NCI-H2171 (cell line): Measurements from ENCODE around the gene STARD3NL.
"Not testable (repeated sequence)": the region's sequence is repeated elsewhere in the genome, so short reads cannot be mapped to it uniquely, and the experiment has no call there.

Source experiments
- DNase-seq: peaks from one replicate; lab custom pipeline; 2025; lab: John Stamatoyannopoulos, UW

The STARD3NL gene

DNA sequence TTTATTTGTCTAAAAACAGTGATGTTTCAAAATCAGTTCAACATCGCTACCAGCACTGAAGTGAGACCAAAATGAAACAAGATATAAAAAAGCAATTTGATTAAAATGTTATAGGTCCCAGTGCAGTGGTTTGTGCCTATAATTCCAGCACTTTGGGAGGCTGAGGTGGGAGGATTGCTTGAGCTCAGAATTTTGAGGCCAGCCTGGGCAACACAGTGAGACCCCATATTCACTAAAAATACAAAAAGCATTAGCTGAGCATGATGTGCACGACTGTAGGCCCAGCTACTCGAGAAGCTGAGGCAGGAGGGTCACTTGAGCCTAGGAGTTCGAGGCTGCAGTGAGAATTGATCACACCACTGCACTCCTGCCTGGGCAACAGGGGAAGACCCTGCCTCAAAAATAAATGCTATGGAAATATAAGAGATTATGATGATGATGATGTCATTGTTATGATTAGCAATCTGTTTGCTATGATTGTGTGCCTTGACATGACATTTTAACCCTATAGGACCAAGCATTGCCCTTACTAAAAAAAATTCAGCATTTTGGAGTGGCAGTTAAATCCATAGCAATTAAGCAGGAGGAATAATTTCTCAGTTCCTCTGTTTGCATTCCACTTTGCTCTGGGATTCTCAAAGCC is 91.8 kb downstream of the STARD3NL start:
- DNase-seq, result not testable (repeated sequence)

DNA sequence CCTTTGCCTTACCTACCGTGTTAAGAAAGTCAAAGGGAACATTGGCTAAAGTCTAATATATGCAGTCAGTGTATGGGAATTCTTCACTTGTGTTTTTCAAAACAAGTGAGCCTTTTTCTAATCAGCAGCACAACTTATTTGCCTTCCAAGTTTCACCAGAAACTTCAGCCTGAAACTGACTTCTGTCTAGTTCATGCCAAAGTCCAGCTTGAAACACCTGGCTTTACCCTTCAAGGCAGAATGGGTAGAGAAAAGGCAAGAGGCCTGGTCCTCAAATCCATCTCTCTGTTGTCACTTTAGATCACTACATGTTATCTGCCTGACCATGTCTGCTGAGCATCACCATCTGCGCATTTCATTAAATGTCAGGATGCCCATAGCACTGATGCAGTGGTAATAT is 92.4 kb downstream of the STARD3NL start:
- not testable (repeated sequence) for DNase-seq

DNA sequence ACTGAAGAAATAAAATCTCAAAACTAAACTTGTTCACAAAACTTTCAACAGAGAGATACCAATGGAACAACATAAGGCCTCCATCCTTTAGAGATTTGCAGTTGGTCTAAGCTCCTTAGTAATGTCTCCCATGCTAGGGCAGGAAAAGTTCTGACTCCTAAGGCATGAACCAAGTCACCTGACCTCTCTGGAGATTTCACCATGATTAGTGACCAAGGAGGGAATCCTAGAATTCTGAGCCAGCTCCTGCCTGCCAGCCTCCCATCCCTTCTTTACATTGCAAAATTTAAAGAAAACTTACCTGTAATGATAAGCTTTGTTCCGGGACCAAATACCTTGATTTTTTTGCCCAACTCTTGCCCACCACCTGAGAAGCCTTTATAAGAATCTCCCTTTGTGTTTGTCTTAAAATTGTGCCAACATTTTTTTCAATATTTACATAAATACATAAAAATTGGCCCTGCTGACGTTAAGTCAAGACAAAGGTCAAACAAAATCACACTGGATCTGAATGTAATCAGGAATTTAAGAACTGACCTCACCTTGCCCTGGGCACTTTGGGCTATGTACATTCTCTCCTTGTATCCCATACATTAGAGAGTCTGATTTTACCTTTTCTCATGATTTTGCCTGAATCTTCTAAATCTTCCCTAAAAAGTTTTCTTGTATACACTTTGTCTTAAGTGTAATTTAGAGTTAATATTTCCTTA is 95.4 kb downstream of the STARD3NL start, which contains the start of gene TARP:
Gene TARP, minus strand, starts transcription at position 351 of the 710 bp plus-strand sequence.
- no peak for DNase-seq

DNA sequence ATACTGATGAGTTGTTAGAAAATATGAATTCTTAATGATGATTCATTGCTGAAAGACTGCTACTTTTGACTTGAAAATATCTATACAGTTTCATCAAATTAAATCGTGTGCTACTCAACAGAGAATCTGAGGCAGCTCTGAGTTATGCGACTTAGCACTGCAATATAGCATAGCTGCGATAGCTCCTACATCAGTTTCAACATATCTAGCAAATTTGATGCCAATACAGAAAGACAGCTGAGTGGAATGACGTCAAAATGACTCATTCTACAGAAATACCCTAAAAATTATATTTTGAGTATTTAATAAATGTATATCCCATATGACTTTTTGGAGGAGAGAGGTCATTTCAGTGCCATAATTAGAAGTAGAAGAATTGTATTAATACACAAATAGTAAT is 96.4 kb downstream of the STARD3NL start:
- no peak for DNase-seq

DNA sequence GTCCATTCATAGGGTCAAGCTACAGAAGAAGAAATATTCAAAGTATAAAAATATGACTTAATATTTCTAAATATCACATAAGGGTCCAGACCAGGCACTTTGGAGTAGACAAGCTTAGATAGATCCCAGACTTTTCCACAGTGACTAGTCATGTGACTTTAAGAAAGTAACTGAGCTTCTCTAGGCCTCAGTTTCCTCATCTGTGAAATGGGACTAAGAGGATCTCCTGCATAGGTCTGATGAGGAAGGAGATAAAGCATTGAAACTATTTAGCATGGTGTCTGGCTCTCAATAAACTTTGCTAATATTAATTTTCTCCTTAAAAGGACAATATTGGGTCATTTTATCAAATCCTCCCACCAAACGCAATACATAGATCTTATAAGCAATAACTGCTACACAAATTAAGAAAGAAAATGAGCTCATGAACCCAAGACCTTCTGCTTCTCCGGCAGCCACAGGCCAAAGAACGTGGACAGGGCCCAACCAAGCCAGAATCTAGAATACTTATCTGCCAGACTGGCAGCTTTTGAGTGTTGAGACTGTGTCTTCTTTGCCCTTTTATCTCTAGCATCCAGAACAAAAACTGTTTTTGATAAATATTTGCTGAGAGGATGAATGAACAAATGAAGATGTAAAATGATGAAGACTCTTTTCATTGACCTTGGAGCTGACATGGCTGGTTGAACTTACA is 97.0 kb downstream of the STARD3NL start:
- DNase-seq, result no peak

DNA sequence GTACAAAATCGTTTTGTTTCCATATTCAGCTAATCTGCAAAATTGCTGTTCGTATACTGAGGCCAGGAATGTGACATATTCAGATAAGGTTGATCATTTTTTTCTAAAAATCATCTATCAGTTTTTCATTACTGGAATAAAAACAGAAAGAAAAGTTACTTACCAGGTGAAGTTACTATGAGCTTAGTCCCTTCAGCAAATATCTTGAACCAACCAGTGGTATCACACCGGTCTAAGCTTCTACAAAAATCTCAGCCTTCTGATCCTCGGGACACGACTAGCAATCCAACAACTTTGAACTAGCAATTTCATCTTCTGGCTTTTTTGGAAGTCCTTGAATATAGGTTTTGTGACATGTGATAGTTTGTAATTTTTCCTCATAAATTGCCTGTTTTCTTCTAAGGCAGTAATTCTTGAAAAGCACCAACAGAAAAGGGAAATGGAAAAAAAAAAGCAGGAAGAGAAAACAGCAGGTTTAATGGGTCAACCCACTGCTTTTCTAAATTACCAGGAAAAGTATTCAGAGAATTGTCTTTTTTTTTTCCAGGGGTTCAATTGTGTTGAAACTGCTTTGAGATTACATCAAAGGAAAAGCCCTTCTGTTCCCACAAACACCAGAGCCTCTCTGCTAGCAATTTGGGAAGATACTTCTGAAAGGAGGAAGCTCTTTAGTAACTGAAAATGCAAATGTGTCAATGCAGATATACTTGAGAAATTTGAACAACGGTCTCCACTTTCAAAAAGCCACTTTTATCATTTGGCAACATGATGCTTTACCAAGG is 98.2 kb downstream of the STARD3NL start:
- DNase-seq, result no peak

DNA sequence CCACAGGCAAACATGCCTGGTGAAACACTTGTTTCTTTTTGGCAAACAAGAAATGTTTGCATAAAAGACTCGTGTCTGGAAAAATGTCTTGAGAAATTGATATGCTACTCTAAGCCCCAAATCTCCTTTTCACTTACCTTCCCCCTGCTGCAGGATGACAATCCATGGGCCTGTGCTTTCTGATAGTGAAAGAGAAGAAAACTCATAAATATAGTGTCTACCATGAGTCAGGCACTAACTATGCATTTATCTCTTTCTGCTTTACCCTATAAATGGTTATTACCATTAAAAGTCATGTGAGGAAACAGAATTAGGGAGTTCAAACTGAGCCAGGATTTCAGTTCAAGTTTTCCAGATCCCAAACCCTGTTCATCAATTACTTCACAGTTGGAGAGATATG is 102.0 kb downstream of the STARD3NL start:
- no peak for DNase-seq
